Measurements from ENCODE around the gene SAP30L.

The SAP30L gene
- long read RNA-seq, donor 1, full-length matches to known transcripts: 27 of 27 reads
- long read RNA-seq, donor 1, partial matches to known transcripts: 0 of 27 reads
- long read RNA-seq, donor 1, other reads (novel, unspliced or antisense): 0 of 27 reads
- long read RNA-seq, donor 2, full-length matches to known transcripts: 12 of 12 reads
- long read RNA-seq, donor 2, partial matches to known transcripts: 0 of 12 reads
- long read RNA-seq, donor 2, other reads (novel, unspliced or antisense): 0 of 12 reads
- long read RNA-seq, donor 3, full-length matches to known transcripts: 20 of 20 reads
- long read RNA-seq, donor 3, partial matches to known transcripts: 0 of 20 reads
- long read RNA-seq, donor 3, other reads (novel, unspliced or antisense): 0 of 20 reads
- long read RNA-seq, donor 4, full-length matches to known transcripts: 31 of 31 reads
- long read RNA-seq, donor 4, partial matches to known transcripts: 0 of 31 reads
- long read RNA-seq, donor 4, other reads (novel, unspliced or antisense): 0 of 31 reads
- long read RNA-seq, donor 5, full-length matches to known transcripts: 29 of 29 reads
- long read RNA-seq, donor 5, partial matches to known transcripts: 0 of 29 reads
- long read RNA-seq, donor 5, other reads (novel, unspliced or antisense): 0 of 29 reads
- long read RNA-seq, donor 6, full-length matches to known transcripts: 27 of 27 reads
- long read RNA-seq, donor 6, partial matches to known transcripts: 0 of 27 reads
- long read RNA-seq, donor 6, other reads (novel, unspliced or antisense): 0 of 27 reads
- long read RNA-seq, donor 7, full-length matches to known transcripts: 40 of 40 reads
- long read RNA-seq, donor 7, partial matches to known transcripts: 0 of 40 reads
- long read RNA-seq, donor 7, other reads (novel, unspliced or antisense): 0 of 40 reads
- long read RNA-seq, donor 8, full-length matches to known transcripts: 24 of 24 reads
- long read RNA-seq, donor 8, partial matches to known transcripts: 0 of 24 reads
- long read RNA-seq, donor 8, other reads (novel, unspliced or antisense): 0 of 24 reads

- peak; percentile 96 for DNase-seq
Observed at GRCh38 chr5:154445422-154446194, at the start of gene SAP30L. Gene SAP30L, plus strand, starts transcription at chr5:154445997. Its CDS starts 608 bp downstream, at chr5:154446605.

DNA sequence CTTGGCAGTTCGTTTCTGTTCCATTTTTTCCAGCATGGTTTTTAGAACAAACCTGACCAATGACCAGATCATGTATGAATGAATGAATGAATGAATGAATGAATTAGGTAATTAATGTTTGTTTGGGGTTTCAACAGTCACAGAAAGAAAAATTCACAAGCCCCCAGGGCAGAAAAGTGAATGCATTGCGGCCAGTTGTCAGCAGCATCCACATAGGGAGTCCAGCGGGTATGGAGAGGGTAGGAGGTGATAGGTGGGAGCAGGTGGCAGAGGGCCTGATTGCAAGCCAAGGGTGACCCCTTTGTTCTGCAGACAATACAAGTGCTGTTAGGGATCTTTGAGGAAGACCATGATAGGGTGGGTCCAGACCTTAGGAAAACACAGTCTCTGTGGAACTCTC lies 49.7 kb upstream of the SAP30L start:
- no peak for DNase-seq

DNA sequence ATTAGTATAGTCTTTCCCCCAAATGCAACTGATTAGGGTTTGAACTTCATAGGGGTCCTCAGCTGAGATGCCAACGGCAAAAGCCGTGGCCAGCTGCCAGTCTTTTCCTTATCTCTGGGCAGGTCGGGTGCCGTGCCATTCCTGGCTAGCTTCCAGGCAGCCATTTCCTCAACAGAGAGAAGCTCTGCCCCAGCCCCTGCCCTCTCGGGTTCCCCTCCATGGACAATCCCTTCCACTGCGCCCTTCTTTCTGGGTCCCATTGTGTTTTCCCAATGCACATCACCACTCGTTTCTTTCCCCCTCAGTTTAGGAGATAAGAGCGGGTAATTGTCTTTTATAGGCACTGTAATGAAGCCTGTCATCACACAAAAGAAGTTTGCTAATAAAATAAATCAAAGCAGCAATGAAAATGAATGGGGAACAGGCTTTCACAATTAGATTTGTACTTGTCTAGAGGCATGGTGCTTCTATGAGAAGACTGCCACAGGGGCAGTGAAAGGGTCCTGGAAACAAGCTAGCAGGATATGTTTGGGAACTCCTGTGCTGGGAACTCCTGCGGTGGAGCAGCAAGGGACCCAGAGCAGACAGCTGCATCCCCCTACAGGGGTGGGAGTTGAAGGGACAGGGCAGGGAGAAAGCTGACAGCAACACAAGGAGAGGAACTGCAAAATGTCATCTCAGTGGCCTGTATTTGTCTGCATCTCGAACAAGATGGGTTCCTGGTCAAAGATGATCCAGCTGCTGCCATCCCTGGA lies 48.0 kb upstream of the SAP30L start:
- DNase-seq: no peak

- no peak for DNase-seq
Observed at GRCh38 chr5:154400678-154401077, 45.1 kb upstream of the SAP30L start.

GRCh38 chr5:154401355-154401754 lies 44.4 kb upstream of the SAP30L start:
- no peak for DNase-seq

DNA sequence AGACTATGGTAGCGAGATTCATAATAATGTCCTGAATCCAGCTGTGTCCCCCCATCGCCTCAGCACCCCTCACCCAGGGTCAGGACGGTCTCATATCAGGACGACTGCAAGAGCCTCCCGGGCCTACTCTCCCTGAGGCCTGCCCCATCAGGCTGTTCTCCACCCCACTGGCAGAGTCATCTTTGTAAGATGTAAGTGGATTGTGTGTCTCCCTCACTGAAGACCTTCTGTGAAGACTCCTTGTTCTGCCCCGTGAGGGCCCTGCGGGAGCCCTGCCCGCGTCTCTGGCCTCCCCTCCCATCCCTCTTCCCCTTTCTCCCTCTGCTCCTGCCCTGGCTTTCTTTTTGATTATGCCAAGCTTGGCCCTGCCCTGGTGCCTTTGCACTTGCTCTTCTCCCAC lies 43.9 kb upstream of the SAP30L start:
- DNase-seq: no peak

GRCh38 chr5:154402611-154403010 lies 43.2 kb upstream of the SAP30L start:
- no peak for DNase-seq

- DNase-seq: no peak
Observed at GRCh38 chr5:154403234-154403633, 42.6 kb upstream of the SAP30L start.

DNA sequence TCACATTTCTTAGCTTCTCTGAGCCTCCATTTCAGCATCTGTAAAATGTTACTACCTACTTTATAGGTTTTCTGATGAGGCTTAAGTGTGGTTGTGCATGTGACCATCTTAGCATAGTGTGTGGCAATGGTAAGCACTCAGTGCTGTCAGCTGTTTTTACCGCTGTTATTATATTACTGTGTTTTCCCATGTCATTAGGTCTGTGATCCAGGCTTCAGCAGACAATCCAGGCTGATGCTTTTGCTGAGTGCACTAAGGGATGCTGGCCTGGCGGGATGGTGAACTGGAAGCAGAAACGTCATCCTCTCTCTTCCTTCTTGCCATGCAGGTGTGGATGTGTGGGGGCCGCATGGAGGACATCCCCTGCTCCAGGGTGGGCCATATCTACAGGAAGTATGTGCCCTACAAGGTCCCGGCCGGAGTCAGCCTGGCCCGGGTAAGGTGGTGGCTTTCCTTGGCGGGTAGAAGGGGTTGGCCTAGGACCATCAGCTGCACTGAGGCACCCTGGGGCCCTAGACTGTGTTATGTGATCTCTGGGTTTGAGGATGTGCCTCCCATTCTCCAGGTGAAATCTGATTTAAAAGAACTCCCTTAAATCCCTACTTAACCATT lies 41.9 kb upstream of the SAP30L start:
- no peak for DNase-seq

DNA sequence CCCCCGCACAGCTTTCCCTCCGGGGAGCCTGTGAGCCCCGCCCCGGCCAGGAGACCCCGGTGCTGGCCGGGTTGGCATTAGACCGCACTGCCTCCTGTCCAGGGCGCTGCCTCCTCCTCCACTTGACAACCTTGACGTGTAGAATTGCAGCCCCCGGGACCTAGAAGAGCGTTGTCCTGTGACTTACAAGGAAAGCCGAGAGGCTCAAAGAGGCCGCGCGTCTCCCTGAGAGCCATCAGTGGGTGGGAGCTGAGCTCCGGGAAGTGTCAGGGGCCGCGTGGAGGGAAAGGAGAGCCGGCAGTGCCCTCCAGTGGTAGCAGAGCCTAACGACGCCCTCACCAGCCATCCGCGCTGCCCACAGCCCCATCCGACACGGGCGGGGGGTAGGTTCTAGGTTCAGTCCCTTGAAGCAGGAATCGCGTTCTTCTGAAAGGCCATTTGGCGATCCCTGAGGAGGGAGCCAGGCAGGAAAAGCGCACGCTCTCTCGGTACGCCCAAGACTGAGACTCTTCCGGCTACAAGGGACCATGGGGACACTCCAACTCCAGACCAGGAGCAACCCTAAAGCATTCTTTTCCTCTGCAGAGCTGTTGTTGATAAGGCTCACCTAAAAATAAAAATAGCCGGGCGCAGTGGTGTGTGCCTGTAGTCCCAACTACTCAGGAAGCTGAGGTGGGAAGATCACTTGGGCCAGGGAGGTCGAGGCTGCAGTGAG lies 40.6 kb upstream of the SAP30L start:
- peak; percentile 75 for DNase-seq

- no peak for DNase-seq
Observed at GRCh38 chr5:154406231-154406630, 39.6 kb upstream of the SAP30L start.

GRCh38 chr5:154406826-154407225 lies 39.0 kb upstream of the SAP30L start:
- no peak for DNase-seq

DNA sequence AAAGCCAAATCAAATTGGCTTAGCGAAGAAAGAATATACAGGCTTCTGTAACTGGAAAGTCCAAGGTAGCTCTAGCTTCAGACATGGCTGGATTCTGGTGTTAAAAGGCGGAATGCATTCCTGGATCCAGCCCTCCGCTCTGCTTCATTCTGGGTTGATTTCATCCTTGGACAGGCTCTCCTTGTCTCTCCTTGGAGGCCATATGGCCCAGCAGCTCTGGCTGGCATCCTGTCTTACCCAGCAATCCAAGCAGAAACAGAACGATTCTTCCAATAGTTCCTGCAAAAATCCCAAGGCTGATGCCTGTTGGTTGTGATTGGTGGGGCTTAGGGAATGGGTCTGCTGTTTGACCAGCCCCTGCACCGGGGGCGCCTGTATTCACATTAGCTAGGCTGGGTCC lies 37.0 kb upstream of the SAP30L start:
- no peak for DNase-seq

- no peak for DNase-seq
Observed at GRCh38 chr5:154409230-154409840, 36.5 kb upstream of the SAP30L start.

- no peak for DNase-seq
Observed at GRCh38 chr5:154410008-154410407, 35.8 kb upstream of the SAP30L start.

DNA sequence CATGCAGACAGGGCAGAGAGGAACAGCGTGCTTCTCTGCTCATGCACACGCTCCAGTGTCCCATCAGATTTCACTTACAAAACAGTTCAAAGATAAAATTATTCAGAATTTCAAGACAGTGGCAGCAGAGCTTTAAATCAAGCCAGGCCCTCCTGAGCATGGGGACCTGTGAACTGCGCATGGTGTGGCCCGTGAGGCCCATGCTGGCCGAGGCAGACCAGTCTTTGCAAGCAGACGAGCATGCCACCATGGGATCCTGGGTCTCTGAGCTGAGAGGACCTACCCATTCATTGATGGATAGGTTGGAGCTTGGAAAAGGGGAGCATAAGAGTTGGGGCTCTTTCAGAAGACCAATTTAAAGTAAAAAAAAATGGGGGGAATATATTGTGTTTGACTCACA lies 35.0 kb upstream of the SAP30L start:
- DNase-seq: no peak

- no peak for DNase-seq
Observed at GRCh38 chr5:154411338-154411737, 34.5 kb upstream of the SAP30L start.

- DNase-seq: no peak
Observed at GRCh38 chr5:154412316-154412715, 33.5 kb upstream of the SAP30L start.

GRCh38 chr5:154412925-154413324 lies 32.9 kb upstream of the SAP30L start:
- DNase-seq: no peak

DNA sequence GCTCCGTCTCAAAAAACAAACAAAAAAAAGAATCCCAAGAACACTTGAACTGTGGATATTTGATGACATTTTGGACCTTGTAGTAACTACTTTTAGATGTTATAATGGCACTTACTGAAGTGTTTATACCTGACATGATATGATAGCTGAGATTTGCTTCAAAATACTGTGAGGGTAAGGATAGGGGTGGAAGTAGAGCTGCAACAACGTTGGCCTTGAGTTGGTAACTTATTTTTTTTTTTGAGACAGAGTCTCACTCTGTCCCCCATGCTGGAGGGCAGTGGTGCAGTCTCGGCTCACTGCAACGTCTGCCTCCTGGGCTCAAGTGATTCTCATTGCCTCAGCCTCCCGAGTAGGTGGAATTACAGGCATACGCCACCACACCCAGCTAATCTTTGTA lies 30.7 kb upstream of the SAP30L start:
- no peak for DNase-seq

Measured in right kidney (tissue), 9 donors.